Measurements from ENCODE around the gene DSC2.
"Not testable (repeated sequence)": the region's sequence is repeated elsewhere in the genome, so short reads cannot be mapped to it uniquely, and the experiment has no call there.

DSC2 gene
- 0.12 to 0.17 reads per million in 2 experiments for total RNA-seq

DNA sequence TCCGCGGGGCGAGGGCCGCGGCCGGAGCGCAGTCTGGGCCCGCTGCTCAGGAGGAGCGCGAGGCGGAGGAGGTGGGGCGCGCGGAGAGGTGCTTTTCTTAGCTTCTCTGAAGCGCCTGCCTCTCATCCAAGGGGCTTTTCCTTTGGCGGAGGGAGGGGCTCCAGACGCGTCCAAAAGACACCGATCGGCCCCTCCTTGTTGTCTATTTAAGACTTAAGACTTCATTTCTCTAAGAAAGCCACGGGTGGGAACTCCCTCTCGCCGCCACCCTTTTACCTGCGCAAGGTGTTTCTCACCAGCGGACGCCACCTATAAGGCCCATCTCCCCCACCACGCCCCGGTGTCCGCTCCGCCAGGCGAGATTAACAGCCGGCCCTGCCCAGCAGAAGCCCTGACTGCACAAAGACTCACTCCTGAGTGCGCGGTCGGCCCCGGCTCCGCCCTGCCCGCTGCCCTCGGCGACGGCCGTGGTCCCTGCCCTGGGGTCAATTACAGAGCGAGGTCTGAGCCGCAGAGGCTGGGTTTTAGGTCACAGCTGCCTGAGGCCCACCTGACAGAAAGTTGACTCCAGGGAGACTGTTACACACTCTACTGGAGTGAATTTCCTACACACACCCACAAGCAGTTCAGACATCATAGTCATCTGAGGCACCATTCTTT, at the start of gene DSC2:
TSS of gene DSC2 (minus strand) at position 397 of the 660 bp plus-strand sequence. CDS start 450 bp downstream, outside the sequence.
- no peak for DNase-seq (ENCODE audit: low read depth)

GRCh38 chr18:31149351-31149750, 47.1 kb upstream of the DSC2 start:
- DNase-seq (ENCODE audit: low read depth) = no peak

GRCh38 chr18:31148600-31148999, 46.4 kb upstream of the DSC2 start:
- DNase-seq (ENCODE audit: low read depth) = no peak

- DNase-seq (ENCODE audit: low read depth) = no peak
Measured at GRCh38 chr18:31146809-31147208, 44.6 kb upstream of the DSC2 start.

- no peak for DNase-seq (ENCODE audit: low read depth)
Measured at GRCh38 chr18:31143025-31143424, 40.8 kb upstream of the DSC2 start.

- DNase-seq (ENCODE audit: low read depth) = no peak
Measured at GRCh38 chr18:31138709-31139108, 36.5 kb upstream of the DSC2 start.

GRCh38 chr18:31134988-31135529, 32.8 kb upstream of the DSC2 start:
- DNase-seq (ENCODE audit: low read depth) = no peak

GRCh38 chr18:31129398-31130115, 27.3 kb upstream of the DSC2 start:
- no peak for DNase-seq (ENCODE audit: low read depth)

- DNase-seq (ENCODE audit: low read depth) = no peak
Measured at GRCh38 chr18:31125878-31126277, 23.7 kb upstream of the DSC2 start.

DNA sequence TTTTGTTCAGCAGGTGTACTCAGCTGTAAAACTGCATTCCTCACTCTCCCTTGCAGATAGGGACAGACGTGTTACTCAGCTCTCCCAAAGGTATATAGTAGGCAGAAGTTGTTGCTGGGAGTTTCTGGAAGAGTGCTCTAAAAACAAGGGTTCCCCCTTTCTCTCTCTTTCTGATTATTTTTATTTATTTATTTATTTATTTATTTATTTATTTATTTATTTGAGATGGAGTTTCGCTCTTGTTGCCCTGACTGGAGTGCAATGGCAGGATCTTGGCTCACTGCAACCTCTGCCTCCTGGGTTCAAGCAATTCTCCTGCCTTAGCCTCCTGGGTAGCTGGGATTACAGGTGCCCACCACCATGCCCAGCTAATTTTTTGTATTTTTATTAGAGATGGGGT, 20.9 kb upstream of the DSC2 start:
- not testable (repeated sequence) for DNase-seq (ENCODE audit: low read depth)

DNA sequence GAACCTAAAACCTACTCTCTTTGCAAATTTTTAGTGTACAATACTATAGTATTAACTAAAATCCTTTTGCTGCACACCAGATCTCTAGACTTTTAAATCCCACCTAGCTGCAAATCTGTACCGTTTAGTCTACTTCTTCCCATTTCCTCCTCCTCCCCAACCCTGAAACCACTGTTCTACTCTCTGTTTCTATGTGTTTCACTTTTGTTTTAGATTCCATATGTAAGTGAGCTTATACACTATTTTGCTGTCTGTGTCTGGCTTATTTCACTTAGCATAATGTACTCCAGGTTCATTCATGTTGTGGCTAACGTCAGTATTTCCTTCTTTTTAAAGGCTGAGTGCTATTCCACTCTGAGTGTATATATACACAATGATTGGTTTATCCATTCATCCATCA, 18.4 kb upstream of the DSC2 start:
- no peak for DNase-seq (ENCODE audit: low read depth)

GRCh38 chr18:31116853-31117595, 14.8 kb upstream of the DSC2 start:
- DNase-seq (ENCODE audit: low read depth) = no peak

- DNase-seq (ENCODE audit: low read depth) = no peak
Measured at GRCh38 chr18:31112804-31113203, 10.6 kb upstream of the DSC2 start.

- DNase-seq (ENCODE audit: low read depth) = no peak
Measured at GRCh38 chr18:31105733-31106132, 3.5 kb upstream of the DSC2 start.

DNA sequence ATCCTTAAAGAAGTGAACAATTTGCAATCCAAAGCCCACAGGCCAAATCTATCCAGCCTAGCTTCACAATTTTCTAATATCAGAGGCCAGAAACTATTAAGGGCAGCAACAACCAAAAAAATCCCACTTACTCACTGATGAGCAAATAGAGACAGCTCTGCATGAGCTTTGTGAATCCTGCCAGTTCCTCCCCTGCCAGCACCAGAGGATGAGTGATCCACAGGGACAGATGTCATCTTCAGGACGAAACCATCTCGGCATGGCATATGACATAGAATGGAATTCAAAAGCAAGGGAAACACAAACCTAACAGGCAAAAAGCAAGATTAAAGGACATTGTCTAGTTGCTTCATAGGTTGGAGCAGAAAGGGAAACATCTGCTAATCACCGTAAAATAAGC, 2.2 kb upstream of the DSC2 start:
- no peak for DNase-seq (ENCODE audit: low read depth)

- no peak for DNase-seq (ENCODE audit: low read depth)
Measured at GRCh38 chr18:31103423-31103822, 1.2 kb upstream of the DSC2 start.

DNA sequence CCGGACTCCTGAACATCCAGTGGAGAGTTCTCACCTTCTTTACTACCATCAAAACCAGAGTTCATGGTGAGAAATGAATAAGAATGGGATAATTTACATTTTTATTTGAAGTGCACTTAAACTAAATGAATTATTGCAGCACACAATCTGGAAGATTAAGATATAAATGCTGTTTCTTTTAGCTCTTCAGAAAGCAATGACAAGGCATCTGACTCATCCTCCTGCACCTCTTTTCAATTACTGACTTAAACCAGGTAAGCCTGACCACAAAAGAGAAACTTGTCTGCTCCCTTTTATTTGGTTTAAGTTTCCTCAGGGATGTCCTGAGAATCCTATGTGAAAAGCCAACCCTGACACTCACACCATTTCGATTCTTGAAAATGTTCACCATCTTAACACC, 720 bp upstream of the DSC2 start:
- no peak for DNase-seq (ENCODE audit: low read depth)

- DNase-seq (ENCODE audit: low read depth) = no peak
Measured at GRCh38 chr18:31101183-31102024, 817 bp downstream of the DSC2 start.

- no peak for DNase-seq (ENCODE audit: low read depth)
Measured at GRCh38 chr18:31100436-31101182, 1.6 kb downstream of the DSC2 start.

DNA sequence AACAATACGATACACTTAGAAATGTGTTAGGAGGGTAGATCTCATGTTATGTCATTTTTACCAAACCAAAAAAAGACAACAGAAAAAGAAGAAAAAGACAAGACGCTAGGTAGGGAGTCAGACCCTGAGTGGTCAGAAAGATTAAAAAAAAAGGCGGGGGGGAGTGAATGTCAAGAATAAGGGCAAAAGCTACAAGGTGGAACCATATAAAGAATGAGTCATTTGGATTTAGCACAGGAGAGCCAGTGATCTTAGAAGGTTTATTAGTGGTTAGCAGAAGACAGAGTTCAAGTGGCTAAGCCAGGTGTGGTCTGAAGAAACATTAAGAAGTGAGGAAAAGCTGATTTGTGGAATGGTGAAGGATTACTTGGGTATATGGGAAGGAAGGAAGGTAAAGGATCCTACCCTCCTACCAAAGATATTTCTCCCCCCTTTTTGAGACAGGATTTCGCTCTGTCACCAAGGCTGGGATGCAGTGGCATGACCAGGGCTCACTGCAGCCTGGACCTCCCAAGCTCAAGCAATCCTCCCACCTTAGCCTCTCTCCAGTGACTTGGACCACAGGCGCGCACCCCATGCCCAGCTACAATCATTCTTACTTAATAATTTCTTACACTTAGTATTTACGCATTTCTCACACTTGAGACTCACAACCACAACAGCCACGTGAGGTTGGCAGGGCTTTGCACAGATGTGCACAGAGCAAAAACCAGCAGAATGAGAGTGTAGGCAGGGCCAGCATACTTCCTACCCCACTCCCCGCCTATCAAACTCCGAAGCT, 2.6 kb downstream of the DSC2 start:
- no peak for DNase-seq (ENCODE audit: low read depth)

Measured in T follicular helper cell (primary cell).